GM23248 (cell line): ENCODE data around the gene LAMTOR2.

Experiments used
- EZH2 ChIP-seq: fragments of 200-600 bp; sonication (generic); IDR thresholded peaks from 2 replicates; pipeline ENCODE4 v1.6.1; 2018; ENCODE audit warnings: antibody characterized with exemption, mild to moderate bottlenecking; ENCODE audit not compliant: insufficient read depth, poor library complexity, severe bottlenecking
- EZH2phosphoT487 ChIP-seq: fragments of 200-600 bp; sonication (generic); IDR thresholded peaks from 2 replicates; pipeline ENCODE4 v1.6.1; 2018; ENCODE audit warnings: antibody characterized with exemption, moderate library complexity, mild to moderate bottlenecking, low read depth; ENCODE audit not compliant: insufficient read depth

GRCh38 chr1:156021954-156022353, 32.6 kb upstream of the LAMTOR2 start:
- no peak for TF ChIP-seq EZH2
- no peak for TF ChIP-seq EZH2phosphoT487
